ENCODE data around the gene NECAB2. TPM values are rescaled to one million over a fixed set of nuclear protein-coding genes. Genes with fewer than 3 reads are reported as not detected.

Gene NECAB2
- total RNA-seq (2014; rRNA removed; shearing (Covaris generic)), result 7.4 and 9.2 TPM in 2 replicates

- DNase-seq (ENCODE audit: low spot score), result peak; percentile 30
- in situ Hi-C loops (cut with HindIII; ENCODE audit: low sequenced_read_pairs), result no loop called here
These were observed at the start of gene NECAB2 for GRCh38 chr16:83967838-83968305. Gene NECAB2, plus strand, starts transcription at chr16:83968244. Its CDS starts 405 bp downstream, at chr16:83968649.

GRCh38 chr16:83920894-83921491, 47.1 kb upstream of the NECAB2 start:
- in situ Hi-C loops (cut with HindIII; ENCODE audit: low sequenced_read_pairs), result no loop called here
- DNase-seq (ENCODE audit: low spot score), result no peak

- in situ Hi-C loops (cut with HindIII; ENCODE audit: low sequenced_read_pairs), result no loop called here
- no peak for DNase-seq (ENCODE audit: low spot score)
These were observed 44.3 kb upstream of the NECAB2 start for GRCh38 chr16:83923581-83924365.

- no peak for DNase-seq (ENCODE audit: low spot score)
- in situ Hi-C loops (cut with HindIII; ENCODE audit: low sequenced_read_pairs), result no loop called here
These were observed 43.4 kb upstream of the NECAB2 start for GRCh38 chr16:83924686-83925085.

- DNase-seq (ENCODE audit: low spot score), result no peak
- in situ Hi-C loops (cut with HindIII; ENCODE audit: low sequenced_read_pairs), result no loop called here
These were observed 42.7 kb upstream of the NECAB2 start for GRCh38 chr16:83925095-83925905.

GRCh38 chr16:83925957-83926725, 41.9 kb upstream of the NECAB2 start:
- DNase-seq (ENCODE audit: low spot score), result no peak
- in situ Hi-C loops (cut with HindIII; ENCODE audit: low sequenced_read_pairs), result no loop called here

GRCh38 chr16:83926726-83927397, 41.2 kb upstream of the NECAB2 start:
- DNase-seq (ENCODE audit: low spot score), result peak; percentile 84
- in situ Hi-C loops (cut with HindIII; ENCODE audit: low sequenced_read_pairs), result no loop called here

GRCh38 chr16:83928341-83929055, 39.5 kb upstream of the NECAB2 start:
- no peak for DNase-seq (ENCODE audit: low spot score)
- in situ Hi-C loops (cut with HindIII; ENCODE audit: low sequenced_read_pairs), result no loop called here

- in situ Hi-C loops (cut with HindIII; ENCODE audit: low sequenced_read_pairs), result no loop called here
- no peak for DNase-seq (ENCODE audit: low spot score)
These were observed 38.1 kb upstream of the NECAB2 start for GRCh38 chr16:83929811-83930555.

GRCh38 chr16:83930730-83931500, 37.1 kb upstream of the NECAB2 start:
- in situ Hi-C loops (cut with HindIII; ENCODE audit: low sequenced_read_pairs), result no loop called here

GRCh38 chr16:83931556-83931955, 36.5 kb upstream of the NECAB2 start:
- DNase-seq (ENCODE audit: low spot score), result no peak
- in situ Hi-C loops (cut with HindIII; ENCODE audit: low sequenced_read_pairs), result no loop called here

More at GRCh38 chr16:83930730-83931500, 37.1 kb upstream of the NECAB2 start:
- no peak for DNase-seq (ENCODE audit: low spot score)

- in situ Hi-C loops (cut with HindIII; ENCODE audit: low sequenced_read_pairs), result no loop called here
- DNase-seq (ENCODE audit: low spot score), result no peak
These were observed 35.7 kb upstream of the NECAB2 start for GRCh38 chr16:83932304-83932703.

GRCh38 chr16:83932955-83933673, 34.9 kb upstream of the NECAB2 start:
- DNase-seq (ENCODE audit: low spot score), result no peak
- in situ Hi-C loops (cut with HindIII; ENCODE audit: low sequenced_read_pairs), result no loop called here

GRCh38 chr16:83933885-83934683, 34.0 kb upstream of the NECAB2 start:
- in situ Hi-C loops (cut with HindIII; ENCODE audit: low sequenced_read_pairs), result no loop called here
- DNase-seq (ENCODE audit: low spot score), result no peak

- in situ Hi-C loops (cut with HindIII; ENCODE audit: low sequenced_read_pairs), result no loop called here
- no peak for DNase-seq (ENCODE audit: low spot score)
These were observed 33.4 kb upstream of the NECAB2 start for GRCh38 chr16:83934684-83934977.
